GM12874 (cell line): Measurements from ENCODE around the gene COX4I2.

ENCODE experiments used
- TF ChIP-seq, protein P1 (sequence below): IDR thresholded peaks from 2 replicates; pipeline ENCODE4 v1.5.1; 2011; ENCODE audit warnings: low read depth, mild to moderate bottlenecking, control low read depth, low read length, moderate library complexity; ENCODE audit not compliant: insufficient read depth

Gene COX4I2

DNA sequence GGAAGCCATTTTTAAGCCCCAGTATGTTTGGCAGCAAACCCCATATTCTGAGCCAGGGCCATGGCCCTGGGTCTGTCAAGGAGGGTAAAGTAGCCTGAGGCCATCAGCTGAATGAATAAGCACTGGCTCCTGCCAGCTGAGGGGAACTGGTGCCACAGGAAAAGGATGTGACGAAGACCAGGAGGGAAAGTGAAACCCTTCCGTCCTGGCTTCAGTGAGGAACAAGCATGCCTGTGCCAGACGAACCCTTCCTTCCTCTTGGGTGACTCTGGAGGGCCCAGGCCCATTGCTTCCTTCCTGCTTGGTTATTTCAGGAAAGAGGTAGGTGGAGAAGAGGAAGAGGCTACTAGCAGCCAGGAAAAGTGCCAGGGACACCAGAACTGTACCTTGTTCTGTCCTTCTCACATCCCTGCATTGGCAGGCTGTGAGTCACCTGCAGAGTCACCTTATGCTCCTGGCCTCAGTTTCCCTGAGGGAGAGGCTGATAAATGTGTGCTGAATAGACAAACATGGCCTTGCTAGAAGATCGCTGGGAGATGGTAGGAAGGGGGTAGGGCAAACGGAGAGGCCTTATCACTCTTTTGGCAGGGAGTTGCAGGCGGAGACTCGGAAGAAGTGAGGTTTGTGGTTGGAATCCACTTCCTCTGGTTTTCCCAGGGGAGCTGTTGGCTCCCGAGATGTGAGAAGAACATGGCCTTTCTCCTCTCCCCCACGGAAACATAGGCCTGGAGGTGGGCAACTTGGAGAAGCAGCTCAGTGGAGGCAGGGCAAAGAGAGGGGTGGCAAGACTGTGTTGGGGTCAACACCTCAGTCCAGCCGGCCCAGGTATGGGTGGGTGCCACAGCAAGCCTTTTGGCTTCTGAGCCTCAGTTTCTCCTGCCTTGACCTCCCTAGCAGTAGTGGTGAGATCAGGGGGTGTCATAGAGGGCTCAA lies 37.4 kb downstream of the COX4I2 start:
- TF ChIP-seq, protein P1, sequence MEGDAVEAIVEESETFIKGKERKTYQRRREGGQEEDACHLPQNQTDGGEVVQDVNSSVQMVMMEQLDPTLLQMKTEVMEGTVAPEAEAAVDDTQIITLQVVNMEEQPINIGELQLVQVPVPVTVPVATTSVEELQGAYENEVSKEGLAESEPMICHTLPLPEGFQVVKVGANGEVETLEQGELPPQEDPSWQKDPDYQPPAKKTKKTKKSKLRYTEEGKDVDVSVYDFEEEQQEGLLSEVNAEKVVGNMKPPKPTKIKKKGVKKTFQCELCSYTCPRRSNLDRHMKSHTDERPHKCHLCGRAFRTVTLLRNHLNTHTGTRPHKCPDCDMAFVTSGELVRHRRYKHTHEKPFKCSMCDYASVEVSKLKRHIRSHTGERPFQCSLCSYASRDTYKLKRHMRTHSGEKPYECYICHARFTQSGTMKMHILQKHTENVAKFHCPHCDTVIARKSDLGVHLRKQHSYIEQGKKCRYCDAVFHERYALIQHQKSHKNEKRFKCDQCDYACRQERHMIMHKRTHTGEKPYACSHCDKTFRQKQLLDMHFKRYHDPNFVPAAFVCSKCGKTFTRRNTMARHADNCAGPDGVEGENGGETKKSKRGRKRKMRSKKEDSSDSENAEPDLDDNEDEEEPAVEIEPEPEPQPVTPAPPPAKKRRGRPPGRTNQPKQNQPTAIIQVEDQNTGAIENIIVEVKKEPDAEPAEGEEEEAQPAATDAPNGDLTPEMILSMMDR, result no peak

DNA sequence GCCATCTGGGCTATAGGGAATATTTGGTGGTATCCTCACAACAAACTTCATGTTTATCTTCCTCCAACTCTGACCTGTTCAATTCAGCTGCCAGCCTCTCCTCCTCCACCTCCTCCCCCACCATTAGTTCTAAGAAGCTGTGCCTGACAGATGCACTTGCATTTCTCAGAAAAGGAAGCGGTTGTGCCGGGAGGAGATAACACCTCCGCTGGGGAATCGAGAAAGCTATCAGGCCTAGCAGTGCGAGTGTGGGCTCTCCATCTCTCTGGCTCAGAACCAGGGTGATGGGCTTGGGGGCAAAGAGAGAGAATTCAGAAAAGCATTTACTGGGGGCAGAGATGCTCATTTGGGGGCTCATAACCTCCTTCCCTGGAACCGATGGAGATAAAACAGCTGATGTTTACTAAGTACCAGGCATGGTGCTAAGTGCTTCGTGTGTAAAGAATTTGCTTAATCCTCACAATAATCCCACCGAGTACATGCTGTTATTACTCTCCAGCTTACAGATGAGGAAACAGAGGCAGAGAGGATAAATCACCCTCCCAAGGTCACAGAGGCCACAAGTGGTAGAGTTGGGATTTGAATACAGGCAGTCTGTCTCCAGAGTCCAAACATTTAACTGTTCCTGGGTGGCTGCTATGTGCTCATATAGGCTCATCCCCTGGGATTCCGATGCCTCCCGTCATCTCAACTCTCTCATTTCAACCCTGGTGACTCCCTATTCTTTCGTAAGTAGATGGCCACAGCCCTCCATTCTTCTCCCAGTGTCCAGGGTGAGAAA lies 38.3 kb downstream of the COX4I2 start:
- TF ChIP-seq, protein P1, result no peak

DNA sequence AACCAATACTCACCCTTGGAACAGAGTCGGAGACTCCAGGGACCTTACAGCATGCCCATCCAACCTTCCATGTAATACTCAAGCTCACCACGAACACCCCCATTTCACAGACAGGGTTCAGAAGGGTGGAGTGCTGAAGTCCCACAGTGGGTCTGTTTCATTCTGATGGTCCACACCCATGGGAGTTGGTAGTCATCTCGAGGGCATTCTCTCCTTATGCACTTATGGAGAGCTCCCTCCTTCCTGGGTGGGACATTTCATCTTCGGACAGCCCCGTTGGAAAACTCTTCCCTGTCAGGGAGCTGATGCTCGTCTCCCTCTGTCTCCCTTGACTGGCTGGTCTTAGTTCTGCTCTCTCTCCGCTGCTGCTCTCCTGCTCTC lies 38.9 kb downstream of the COX4I2 start:
- TF ChIP-seq, protein P1, result no peak

DNA sequence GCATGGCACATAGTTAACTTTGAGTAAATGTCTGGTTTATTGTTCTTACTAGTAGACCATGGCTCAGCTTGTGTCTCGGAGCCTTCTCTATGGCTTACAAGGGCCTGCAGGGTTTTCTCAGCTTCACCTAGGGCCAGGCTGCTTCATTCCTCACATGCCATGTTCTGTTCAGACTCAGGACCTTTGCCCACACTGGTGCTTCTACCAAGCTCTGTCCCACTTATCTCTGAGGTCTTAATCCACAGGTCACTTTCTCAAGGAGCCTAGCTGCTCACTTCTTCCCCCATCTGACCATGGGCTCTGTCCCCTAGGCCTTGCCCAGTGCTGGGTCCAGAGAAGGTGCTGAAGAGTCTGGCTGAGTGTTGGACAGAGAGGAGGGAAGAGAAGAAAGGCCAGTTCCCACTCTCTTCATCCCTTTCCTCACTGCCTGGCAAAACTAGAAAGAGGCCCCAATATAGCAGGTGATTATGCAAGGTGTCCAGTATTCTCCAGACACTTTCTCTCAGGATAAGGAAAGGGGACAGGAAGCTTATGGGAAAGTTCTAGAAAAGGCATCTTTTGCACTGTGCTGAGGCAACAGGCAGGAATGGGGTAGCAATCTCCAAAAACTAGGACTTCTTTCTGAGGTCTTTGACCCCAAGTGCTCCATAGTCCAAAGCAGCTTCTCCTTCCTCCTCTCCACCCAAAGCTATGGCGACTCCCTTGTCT lies 40.0 kb downstream of the COX4I2 start:
- TF ChIP-seq, protein P1, result no peak

DNA sequence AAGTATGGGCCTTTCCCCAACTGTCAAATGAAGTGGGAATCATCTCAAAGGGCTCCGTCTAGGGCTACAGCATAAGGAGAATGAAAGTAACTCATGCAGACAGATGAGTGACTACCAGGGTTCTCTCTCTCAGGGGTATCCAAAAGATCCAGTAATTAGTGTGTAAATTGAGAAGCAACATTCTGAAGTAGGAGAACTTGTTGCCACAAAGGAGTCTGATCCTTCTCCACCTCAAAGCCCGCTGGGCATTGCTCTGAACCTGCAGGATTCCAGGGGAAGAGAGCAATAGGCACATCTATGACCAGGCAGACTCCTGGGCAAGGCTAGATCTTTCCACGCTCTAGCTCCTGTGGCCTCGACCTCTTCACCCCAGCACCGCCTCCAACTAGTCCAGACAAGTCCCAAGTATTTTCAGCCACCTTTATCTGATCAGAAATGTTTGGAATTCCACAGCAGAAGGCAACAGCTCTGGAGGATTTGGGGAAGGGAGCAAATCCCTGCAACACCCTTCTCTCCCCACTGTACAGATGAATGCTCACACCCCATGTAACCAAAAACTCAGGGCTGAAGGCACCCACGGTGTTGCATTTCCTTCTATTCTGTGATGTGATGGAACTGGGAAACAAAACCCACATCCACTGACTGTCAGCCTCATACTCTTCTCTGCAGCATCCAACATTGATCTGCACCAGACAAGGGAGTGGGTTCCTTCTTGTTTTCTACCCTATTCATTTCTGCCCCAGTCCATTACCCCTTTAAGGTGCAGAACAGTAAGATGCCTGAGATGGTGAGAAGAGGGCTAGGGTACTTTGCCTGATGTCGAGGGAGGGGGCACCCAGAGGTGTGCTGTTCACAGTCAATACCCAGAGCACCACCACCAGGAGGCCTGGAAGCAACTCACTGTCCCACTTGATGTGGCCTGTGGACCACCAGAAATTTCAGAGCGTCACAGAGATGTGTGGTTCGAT lies 41.0 kb downstream of the COX4I2 start:
- TF ChIP-seq, protein P1, result no peak

DNA sequence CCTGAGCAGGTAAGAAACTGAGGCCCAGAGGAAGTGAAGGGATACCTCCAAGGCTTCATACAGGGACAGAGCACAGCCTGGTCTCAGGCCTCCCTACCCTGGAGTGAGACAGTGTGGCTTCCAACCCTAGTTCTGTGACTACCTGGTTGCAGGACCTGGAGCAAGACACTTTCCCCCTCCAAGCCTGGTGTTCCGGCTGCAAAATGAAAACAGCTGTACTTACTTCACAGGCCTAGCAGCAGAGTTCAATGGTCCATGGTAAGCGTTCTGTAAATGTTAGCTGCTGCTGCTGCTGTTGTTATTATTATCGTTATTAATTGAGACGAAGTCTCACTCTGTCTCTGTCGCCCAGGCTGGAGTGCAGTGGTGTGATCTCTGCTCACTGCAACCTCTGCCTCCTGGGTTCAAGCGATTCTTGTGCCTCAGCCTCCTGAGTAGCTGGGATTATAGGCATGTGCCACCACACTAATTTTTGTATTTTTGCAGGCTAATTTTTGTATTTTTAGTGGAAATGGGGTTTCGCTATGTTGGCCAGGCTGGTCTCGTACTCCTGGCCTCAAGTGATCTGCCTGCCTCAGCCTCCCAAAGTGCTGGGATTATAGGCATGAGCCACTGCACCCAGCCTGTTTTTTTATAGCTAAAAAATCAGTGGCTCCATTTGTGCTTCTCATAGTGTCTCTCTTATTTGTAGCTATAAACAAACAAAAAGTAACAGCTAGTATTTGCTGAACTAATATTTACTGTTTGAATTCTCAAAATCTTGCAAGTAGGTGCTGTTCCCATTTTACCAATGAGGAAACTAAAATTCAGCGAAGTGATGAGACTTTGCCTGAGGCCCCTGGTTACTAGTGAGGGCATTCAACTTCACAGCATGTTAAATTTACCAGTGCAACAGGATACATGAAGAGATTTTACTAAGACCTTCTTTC lies 41.9 kb downstream of the COX4I2 start:
- TF ChIP-seq, protein P1, result no peak
